Heart left ventricle (tissue), 13 donors: ENCODE data around the gene CUEDC2.

ENCODE experiments used
- CTCF ChIP-seq, 12 donors: fragments of 200-600 bp; sonication (generic) in 4 of 12; IDR thresholded peaks; one replicate each; pipeline versions ENCODE4 v1.5.0 to v1.8.0; 2018 to 2022; ENCODE audit warnings: antibody characterized with exemption in 12 of 12, mild to moderate bottlenecking in 5 of 12
- POLR2A ChIP-seq, 2 donors: fragments of 450-650 bp; IDR thresholded peaks; one replicate each; pipeline ENCODE4 v1.6.1; 2017; ENCODE audit warnings: antibody characterized with exemption in 2 of 2, mild to moderate bottlenecking in 2 of 2, moderate library complexity in 2 of 2
- donor health status: ischemic (EF 13 %, LVEDD 7.1; RV severe dilation, severe dysfunction).
- donor health status: DM: no; HTN: yes; CAD: no.
- donor health status: DM: no; HTN: no; CAD: no.
- donor health status: ischemic (EF 25% LVEDD 6.9; RV normal size, moderate dysfunction).
- donor health status: ischemic (EF 25% LVEDD 5.7; RV mildly dilated, moderate dysfunction).
- donor health status: ischemic (EF 35%, LVEDD 5.7; RV mildly dilated, moderate dysfunction).
- donor health status: nonischemic (EF 11% LVEDD 7.7; RV severe dilation, severe dysfunction).
- donor health status: DM: yes; HTN: yes; CAD: no.
- donor health status: PGD.
- donor health status: ischemic (EF 29% LVEDD 5.4; RV normal size, mild dysfunction).
- donor health status: nonischemic (EF 23%, LVEDD 6.1; RV moderate dilation, normal function).

GRCh38 chr10:102422545-102423129, 9.7 kb downstream of the CUEDC2 start:
- TF ChIP-seq CTCF (IDR thresholded peaks at IDR 0.05) (peak; percentile 66 to 91 (median 78)), POLR2A (IDR thresholded peaks at IDR 0.05) (peak in 1 of 2 donors; percentile 20)
